Smooth muscle cell of the umbilical artery (primary cell): ENCODE measurements around the gene KATNAL1. TPM values are rescaled to one million over a fixed set of nuclear protein-coding genes. Genes with fewer than 3 reads are reported as not detected.

Experiments
- total RNA-seq: library from RNA; depleted of rRNA; stranded (reverse); fragments of >200 nt; gene quantifications from 2 replicates; pipeline ENCODE4 v1.2.3, GENCODE V29; 2014

KATNAL1 gene
- total RNA-seq = 30.0 and 47.7 TPM in 2 replicates

DNA sequence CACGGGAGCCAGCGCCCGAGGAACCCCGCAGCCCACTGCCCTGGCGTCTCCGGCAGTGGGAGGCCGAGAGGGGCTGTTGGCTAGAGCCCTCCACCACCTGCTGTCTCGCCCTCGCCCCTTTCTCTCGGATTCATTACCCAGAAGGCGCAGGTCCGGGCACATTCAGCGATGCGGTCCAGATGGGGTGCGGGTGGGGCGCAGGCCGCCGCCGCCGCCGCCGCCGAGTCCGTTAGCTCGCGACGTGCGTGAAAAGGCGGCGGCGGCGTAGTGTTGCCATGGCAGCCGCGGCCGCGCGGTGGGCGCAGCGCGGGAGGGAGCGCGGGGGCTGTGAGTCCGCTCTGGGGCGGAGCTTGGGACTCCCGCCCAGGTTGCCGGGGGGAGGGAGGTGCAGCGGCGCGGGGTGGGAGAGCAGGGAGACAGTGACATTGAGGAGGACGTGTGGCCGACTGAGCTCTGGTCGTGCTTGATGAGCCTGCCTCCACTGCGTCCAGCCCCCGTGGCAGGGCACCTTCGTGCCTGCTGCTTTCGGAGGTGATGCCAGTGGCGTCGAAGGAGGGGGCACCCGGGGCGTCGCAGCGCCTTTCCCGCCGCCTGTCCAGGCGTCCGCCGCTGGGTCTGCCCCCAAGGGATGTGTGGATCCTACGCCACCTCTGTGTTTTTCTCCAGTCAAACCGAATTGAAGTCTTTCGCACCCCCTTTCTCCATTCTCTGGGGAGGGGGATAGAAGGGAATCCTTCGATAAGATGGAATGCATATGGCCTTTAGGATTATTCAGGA is at the start of gene KATNAL1:
Gene KATNAL1 (minus strand): TSS at position 358 of the 777 bp plus-strand sequence. CDS start 23,774 bp downstream, outside the sequence.

Other genes with a start within 250 kb of the KATNAL1 start
- 0.09 TPM in 1 of 2 replicates, not detected in the other for gene UBE2L5, start 114.9 kb upstream of the KATNAL1 start, total RNA-seq
- gene HMGB1, start 158.4 kb upstream of the KATNAL1 start, total RNA-seq = 98.9 and 214 TPM in 2 replicates